Activated CD4-positive, alpha-beta T cell treated with anti-CD3 and anti-CD28 coated beads for 36 hours (primary cell): ENCODE data around the gene LRRC47. TPM values are rescaled to one million over a fixed set of nuclear protein-coding genes. Genes with fewer than 3 reads are reported as not detected.

Source experiments
- ATAC-seq: fragments of 200-7000 bp; cut with Tn5 transposase; one replicate; pipeline ENCODE4 v1.10.0; 2021; ENCODE audit warnings: mild to moderate bottlenecking, moderate library complexity
- CTCF ChIA-PET: fragments of 350-600 bp; sonication (Branson Sonifier 250); formaldehyde crosslinking; loops from one replicate; lab custom pipeline; 2021; ENCODE audit warnings: antibody characterized with exemption; lab: Charles Lee
- POLR2A ChIA-PET: fragments of 350-600 bp; sonication (Branson Sonifier 250); formaldehyde crosslinking; loops from one replicate; lab custom pipeline; 2021; ENCODE audit warnings: antibody characterized with exemption, inconsistent platforms; lab: Charles Lee
- DNase-seq: peaks from one replicate; pipeline ENCODE4 v3.0.0-alpha.2; 2020
- H3K27ac Mint-ChIP-seq: one replicate; pipeline ENCODE4 v1.8.0; 2021; ENCODE audit warnings: mixed read lengths
- H3K27me3 Mint-ChIP-seq: one replicate; pipeline ENCODE4 v1.8.0; 2021; ENCODE audit warnings: mixed read lengths
- H3K36me3 Mint-ChIP-seq: one replicate; pipeline ENCODE4 v1.8.0; 2021; ENCODE audit warnings: low read depth, mixed read lengths
- H3K4me1 Mint-ChIP-seq: one replicate; pipeline ENCODE4 v1.8.0; 2021; ENCODE audit warnings: mixed read lengths
- H3K4me3 Mint-ChIP-seq: one replicate; pipeline ENCODE4 v1.8.0; 2021; ENCODE audit warnings: mild to moderate bottlenecking, moderate library complexity, mixed read lengths
- H3K9me3 Mint-ChIP-seq: one replicate; pipeline ENCODE4 v1.8.0; 2021; ENCODE audit warnings: low read depth, mixed read lengths
- intact Hi-C, 2 experiments: fragments of 100-400 bp; cut with DNase I in 1 of 2; cut with micrococcal nuclease in 1 of 2; formaldehyde crosslinking; loops; one replicate each; pipeline versions ENCODE4 v1.14.2 to v1.15.1; 2022 to 2024; cut with DNase I, micrococcal nuclease
- total RNA-seq, 2 experiments: library from RNA; stranded (reverse); gene quantifications; one replicate each; pipeline ENCODE4 v1.2.3, GENCODE V29; 2021

The LRRC47 gene
- total RNA-seq, 2 experiments from 2014 or later, result 34.8 to 38.7 TPM

DNA sequence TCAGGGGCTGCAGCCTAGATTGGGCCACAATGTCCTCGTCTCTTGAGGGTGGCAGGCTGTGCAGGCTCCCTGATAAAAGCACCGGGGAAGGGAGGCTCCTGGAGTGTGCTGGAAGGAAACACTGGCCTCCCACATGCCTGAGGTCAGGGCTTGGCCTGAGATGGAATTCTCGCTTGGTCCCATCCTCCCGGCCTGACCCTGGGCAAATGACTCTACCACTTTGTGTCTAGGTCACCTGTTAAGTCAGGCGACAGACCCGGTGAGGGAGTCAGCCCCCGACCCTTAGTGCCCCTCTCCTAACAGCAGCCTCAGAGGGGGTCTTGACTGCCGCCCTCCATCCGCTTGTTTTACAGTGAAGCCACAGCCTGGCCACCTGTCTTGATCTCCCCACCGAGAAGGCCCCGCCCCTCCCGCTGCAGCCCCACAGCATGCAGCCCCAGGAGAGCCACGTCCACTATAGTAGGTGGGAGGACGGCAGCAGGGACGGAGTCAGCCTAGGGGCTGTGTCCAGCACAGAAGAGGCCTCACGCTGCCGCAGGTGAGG lies 21.3 kb downstream of the LRRC47 start:
- H3K27ac Mint-ChIP-seq, result no peak overlapping the region
- H3K9me3 Mint-ChIP-seq, result no peaks in the 10 kb centered on the region
- H3K27me3 Mint-ChIP-seq, result no peaks in the 10 kb centered on the region
- no peak for ATAC-seq
- peaks cover 4% of the 10 kb centered on the region for H3K36me3 Mint-ChIP-seq
- intact Hi-C loops, result loop anchor here in 1 of 2 experiments (5.0 to 10.0 kb wide), 2 partner anchors 1130 to 1188 kb away; partner anchors contain the start of gene PRXL2B
- no peak overlapping the region for H3K4me3 Mint-ChIP-seq
- ChIA-PET POLR2A (no interaction called here), CTCF (interaction anchor here (1.5 kb wide), 2 partner anchors 21 to 26 kb away, joined by 4 to 5 read pairs; partner anchors contain the start of gene LRRC47)
- H3K4me1 Mint-ChIP-seq, result peaks cover 10% of the 10 kb centered on the region
- DNase-seq, result no peak

DNA sequence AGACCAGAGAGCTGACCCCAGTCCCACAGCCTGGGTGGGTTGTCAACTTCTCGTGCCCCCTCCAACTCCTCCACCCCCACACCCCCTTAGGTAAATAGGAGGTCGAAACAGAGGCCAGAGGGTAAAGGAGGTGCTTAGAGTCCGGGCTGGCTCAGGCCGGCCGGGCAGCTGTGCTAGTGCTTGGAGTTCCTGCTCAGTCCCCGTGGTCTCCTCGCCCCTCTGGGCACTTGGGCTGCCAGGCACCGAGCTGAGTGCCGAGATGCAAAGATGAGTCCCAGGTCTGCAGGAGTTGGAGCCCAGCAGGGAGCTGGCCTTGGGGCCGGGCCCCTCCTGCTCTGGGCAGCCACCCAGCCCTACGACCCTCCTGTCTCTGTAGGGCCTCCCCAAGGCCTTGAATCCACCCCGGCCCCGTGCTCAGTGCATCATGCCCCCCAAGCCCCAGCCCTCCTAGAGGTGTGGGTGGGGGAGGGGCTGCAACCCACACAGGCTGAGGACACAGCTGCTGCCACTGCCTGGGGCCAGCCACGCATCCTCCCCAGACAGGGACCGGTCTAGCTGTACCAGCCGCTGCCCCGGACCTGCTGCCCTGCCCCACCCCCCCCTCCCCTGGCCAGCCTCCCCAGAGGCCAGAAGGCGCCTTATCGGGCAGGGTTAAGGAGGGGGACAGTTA lies 21.9 kb downstream of the LRRC47 start:
- Mint-ChIP-seq H3K9me3 (no peaks in the 10 kb centered on the region), H3K4me1 (peaks cover 10% of the 10 kb centered on the region), H3K27me3 (no peaks in the 10 kb centered on the region), H3K27ac (no peak overlapping the region), H3K36me3 (no peaks in the 10 kb centered on the region), H3K4me3 (no peak overlapping the region)
- CTCF ChIA-PET, result interaction anchor here (1.1 kb wide), 1 partner anchor 47 kb away, joined by 3 read pairs; no protein-coding TSS in a partner anchor
- DNase-seq, result no peak
- ATAC-seq, result no peak
- POLR2A ChIA-PET, result interaction anchor here (1.3 kb wide), 1 partner anchor 22 kb away, joined by 4 read pairs; the partner anchor contains the start of gene LRRC47
- intact Hi-C loops, result loop anchor here in 1 of 2 experiments (5.0 to 10.0 kb wide), 2 partner anchors 1130 to 1187 kb away; partner anchors contain the start of gene PRXL2B

DNA sequence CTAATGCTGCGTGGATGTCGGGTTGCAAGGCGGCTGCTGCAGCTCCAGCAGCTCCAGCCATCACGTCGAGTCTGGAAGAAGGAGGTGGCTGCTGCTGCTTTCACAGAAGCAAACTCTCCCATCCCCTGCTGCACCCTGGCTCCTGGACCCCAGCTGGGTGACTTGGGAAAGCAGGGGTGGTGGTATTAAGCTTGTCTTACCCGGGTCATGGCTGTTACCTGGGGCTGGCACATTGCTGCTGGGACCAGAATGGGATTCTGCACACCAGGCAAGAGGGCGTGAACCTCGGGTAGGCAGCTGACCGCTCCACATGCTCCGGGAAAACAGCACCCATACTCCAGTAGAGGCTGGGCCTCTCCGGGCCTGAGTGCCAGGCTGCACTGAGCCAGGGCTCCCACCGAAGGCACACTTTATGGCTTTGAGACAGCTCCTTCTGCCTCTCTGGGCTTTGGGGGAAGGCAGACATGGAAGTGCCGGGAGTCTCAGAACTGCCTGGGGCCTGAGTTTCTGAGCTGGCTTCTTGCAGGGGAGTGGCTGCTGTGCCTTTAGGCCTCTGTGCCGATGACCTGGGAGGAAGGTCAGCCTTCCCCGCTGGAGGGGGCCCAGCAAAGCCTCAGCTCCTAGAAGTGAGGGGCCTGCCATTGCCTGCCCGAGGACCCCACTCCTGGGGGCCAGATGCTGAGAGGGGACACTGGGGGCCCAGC lies 22.6 kb downstream of the LRRC47 start:
- no peaks in the 10 kb centered on the region for H3K27me3 Mint-ChIP-seq
- POLR2A ChIA-PET, result interaction anchor here (1.3 kb wide), 1 partner anchor 23 kb away, joined by 4 read pairs; the partner anchor contains the start of gene LRRC47
- no peak overlapping the region for H3K4me3 Mint-ChIP-seq
- H3K9me3 Mint-ChIP-seq, result no peaks in the 10 kb centered on the region
- peaks cover 10% of the 10 kb centered on the region for H3K4me1 Mint-ChIP-seq
- intact Hi-C loops, result loop anchor here in 1 of 2 experiments (5.0 to 10.0 kb wide), 2 partner anchors 1129 to 1186 kb away; partner anchors contain the start of gene PRXL2B
- no peak overlapping the region for H3K27ac Mint-ChIP-seq
- DNase-seq, result no peak
- ATAC-seq, result no peak
- CTCF ChIA-PET, result interaction anchor here (0.7 to 1.1 kb wide), 2 partner anchors 20 to 46 kb away, joined by 3 read pairs; no protein-coding TSS in a partner anchor
- H3K36me3 Mint-ChIP-seq, result no peaks in the 10 kb centered on the region

DNA sequence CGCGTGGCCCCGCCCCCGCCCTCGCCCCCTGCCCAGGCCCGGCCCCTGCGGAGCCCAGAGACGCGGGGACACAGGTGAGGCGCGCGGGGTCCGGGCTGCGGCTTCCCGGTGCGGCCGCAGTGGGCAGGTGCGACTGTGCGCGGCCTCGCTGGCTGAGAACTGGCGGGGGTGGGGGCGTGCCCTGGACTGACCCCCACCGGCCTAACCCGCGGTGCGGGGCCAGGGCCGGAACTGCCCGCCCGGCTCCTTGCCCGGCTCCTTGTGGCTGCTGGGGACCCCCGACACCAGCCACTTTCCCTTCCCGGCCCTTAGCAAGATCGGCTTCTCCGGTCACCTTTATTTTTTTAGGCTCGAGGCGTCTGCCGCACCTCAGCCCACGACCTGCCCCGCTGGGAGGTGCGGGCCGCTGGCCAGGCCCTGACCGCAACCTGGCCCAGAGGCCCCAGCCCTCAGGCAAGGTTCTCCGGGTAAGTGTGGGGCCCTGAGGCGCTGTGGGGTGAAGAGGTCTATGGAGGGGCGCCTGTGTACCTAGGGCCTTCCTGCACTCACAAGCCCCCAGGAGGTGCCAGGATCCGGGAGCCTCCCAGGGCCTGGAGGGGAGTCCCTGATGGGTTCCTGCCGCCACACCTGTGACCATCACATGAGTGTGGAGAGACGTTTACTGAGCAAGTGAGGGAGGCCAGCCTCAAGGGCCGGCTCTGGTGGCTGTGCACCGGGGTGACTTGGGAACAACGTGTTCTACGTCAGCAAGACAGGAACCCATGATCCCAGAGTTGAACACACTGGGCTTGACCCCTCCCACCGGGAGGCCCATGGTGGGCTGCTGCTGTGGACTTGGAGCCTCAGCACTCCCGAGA lies 23.4 kb downstream of the LRRC47 start, which contains the start of gene SMIM1:
TSS of gene SMIM1 (plus strand) at position 35 of the 857 bp plus-strand sequence. CDS start 2,625 bp downstream, outside the sequence.
- Mint-ChIP-seq H3K27ac (peak within 1 kb of the TSS; percentile 78), H3K4me1 (peaks cover 10% of the 10 kb centered on the region), H3K27me3 (no peaks in the 10 kb centered on the region), H3K4me3 (peak within 1 kb of the TSS; percentile 70), H3K36me3 (no peaks in the 10 kb centered on the region), H3K9me3 (no peaks in the 10 kb centered on the region)
- intact Hi-C loops, result loop anchor here (1.0 to 10.0 kb wide), 9 partner anchors 23 to 1186 kb away; partner anchors contain the start of genes C1orf174 (in 2 of the 2), CEP104 (in 2 of the 2), DFFB (in 2 of the 2) and LRRC47 (in 1 of the 2)
- ATAC-seq (no peak), DNase-seq (peak; percentile 30)
- POLR2A ChIA-PET, result interaction anchor here (1.3 kb wide), 1 partner anchor 23 kb away, joined by 4 read pairs; the partner anchor contains the start of gene LRRC47
- CTCF ChIA-PET, result interaction anchor here (0.7 to 1.1 kb wide), 2 partner anchors 21 to 45 kb away, joined by 3 read pairs; no protein-coding TSS in a partner anchor

DNA sequence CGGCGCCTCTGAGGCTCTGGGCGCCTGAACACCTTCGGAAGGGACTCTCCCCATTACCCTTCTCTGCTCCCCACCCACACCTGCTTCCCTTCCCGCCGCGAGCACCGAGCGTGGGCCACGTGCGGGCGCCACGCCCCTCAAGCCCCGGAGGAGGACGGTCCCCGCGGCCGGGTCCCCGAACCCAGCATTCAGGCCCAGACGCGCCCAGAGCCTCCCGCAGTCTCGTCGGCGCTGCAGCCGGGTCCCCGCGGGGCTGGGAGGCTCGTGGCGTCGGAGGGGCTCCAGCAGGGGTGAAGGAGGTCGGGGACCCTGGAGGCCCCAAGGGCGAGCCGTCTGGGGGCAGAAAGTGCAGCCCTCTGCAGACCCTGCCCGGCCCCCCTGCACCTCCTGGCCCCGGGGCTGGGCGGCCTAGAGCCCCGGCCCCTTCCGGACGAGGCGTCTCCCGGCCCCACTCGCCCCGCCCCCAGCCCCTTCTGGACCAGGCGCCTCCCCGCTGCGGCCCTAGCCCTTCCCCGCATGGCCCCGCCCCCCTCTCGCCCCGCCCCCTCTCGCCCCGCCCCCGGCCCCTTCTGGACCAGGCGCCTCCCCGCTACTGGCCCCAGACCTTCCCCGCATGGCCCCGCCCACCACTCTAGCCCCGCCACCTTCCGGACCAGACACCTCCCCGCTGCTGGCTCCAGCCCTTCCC lies 24.1 kb downstream of the LRRC47 start:
- H3K4me1 Mint-ChIP-seq, result peaks cover 10% of the 10 kb centered on the region
- no peaks in the 10 kb centered on the region for H3K9me3 Mint-ChIP-seq
- POLR2A ChIA-PET, result no interaction called here

DNA sequence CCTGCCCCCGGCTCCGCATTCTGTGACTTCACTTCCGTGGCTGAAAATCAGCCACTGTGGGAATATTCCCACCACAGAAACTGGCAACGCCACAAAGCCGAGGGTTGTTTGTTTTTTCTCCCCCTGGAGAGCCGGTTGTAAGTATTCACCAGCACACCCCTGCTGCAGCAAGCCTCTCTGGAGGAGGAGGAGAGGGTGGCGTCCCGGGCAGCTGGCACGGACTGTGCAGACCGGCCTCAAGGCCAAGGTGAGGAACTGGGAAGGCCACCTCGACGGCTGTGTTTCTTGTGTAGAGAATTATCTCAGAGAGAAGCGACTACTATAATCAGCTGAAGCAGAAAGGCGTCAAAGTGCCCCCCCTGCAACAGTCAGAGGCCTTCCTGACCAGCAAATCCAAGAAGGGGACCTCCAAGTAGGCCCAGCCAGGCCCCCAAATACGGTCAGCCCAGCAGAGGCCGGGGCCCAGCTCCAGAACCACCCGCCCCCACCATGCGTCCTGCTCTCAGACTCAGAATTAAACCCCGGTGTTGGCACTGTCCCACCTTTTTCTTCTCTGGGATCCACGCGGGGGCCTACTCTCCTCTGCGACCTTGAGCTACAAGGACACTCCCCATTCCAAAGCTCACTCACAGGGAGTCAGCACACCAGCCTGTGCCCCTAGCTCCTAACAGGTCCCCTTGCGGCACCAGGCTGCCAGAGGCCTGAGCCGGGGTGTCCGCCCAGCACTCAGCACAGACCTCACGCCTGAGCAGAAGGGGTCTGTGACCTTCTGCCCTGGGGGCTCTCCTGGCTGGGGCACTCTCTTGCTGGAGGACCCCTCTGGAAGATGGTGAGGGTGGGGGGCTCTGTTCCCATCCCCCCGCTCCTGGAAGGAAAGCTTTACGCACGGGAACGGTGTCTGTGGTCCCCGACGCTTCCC lies 24.9 kb downstream of the LRRC47 start:
- intact Hi-C loops, result loop anchor here (1.0 to 10.0 kb wide), 9 partner anchors 24 to 1184 kb away; partner anchors contain the start of genes C1orf174 (in 2 of the 2), CEP104 (in 2 of the 2), DFFB (in 2 of the 2) and LRRC47 (in 1 of the 2)
- peak overlapping the region; percentile 70 for H3K4me3 Mint-ChIP-seq
- H3K4me1 Mint-ChIP-seq, result peaks cover 10% of the 10 kb centered on the region
- H3K9me3 Mint-ChIP-seq, result no peaks in the 10 kb centered on the region
- no peak for DNase-seq
- no peaks in the 10 kb centered on the region for H3K36me3 Mint-ChIP-seq
- no peaks in the 10 kb centered on the region for H3K27me3 Mint-ChIP-seq
- CTCF ChIA-PET, result no interaction called here
- peak overlapping the region; percentile 78 for H3K27ac Mint-ChIP-seq
- POLR2A ChIA-PET, result no interaction called here
- ATAC-seq, result no peak

More for the DNA sequence above, 24.1 kb downstream of the LRRC47 start:
- peak; percentile 94 for DNase-seq
- Mint-ChIP-seq H3K36me3 (no peaks in the 10 kb centered on the region), H3K4me3 (peak overlapping the region; percentile 70), H3K27ac (peak overlapping the region; percentile 78), H3K27me3 (no peaks in the 10 kb centered on the region)
- CTCF ChIA-PET, result no interaction called here
- ATAC-seq, result peak; percentile 81
- intact Hi-C loops, result loop anchor here (1.0 to 10.0 kb wide), 9 partner anchors 24 to 1185 kb away; partner anchors contain the start of genes C1orf174 (in 2 of the 2), CEP104 (in 2 of the 2), DFFB (in 2 of the 2) and LRRC47 (in 1 of the 2)

DNA sequence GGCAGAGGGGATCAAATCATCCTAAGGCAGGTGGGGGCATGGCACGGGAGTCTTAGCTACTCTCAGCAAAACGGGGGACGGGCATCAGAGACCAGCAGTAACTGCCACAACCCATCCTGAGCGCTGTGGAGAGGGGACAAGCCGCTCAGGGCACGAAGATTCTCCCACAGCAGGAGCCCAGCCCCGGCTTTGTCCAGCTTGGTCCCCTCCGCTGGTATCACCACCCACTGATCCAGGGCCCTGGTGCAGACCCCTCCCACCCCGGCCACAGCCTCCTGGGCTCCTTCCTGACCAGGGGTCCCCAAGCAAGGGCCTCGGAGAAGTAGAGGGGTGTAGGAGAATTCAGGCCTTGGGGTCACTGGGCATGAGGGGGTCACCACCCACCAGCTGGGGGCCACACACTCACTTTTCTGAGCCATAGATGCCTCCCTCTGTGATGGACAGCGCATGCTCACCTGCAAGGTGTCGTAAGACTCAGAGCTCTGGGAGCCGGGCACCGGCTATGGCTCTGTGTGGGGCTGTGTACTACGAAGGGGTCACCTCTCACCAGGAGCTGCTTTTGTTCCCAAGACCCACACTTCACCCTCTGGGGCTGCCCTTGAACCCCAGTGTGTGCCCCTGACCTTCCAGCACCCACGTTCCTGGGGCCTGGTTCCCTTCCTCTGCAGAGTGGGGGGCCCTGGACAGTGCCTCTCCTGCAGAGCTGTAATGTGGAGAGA lies 26.1 kb downstream of the LRRC47 start:
- no peak overlapping the region for H3K27ac Mint-ChIP-seq
- H3K4me1 Mint-ChIP-seq, result peaks cover 7% of the 10 kb centered on the region
- ChIA-PET CTCF (no interaction called here), POLR2A (no interaction called here)
- no peaks in the 10 kb centered on the region for H3K36me3 Mint-ChIP-seq
- no peaks in the 10 kb centered on the region for H3K27me3 Mint-ChIP-seq
- intact Hi-C loops, result loop anchor here in 1 of 2 experiments (5.0 to 10.0 kb wide), 2 partner anchors 1125 to 1183 kb away; partner anchors contain the start of gene PRXL2B
- no peaks in the 10 kb centered on the region for H3K9me3 Mint-ChIP-seq
- peak overlapping the region; percentile 70 for H3K4me3 Mint-ChIP-seq
- ATAC-seq (no peak), DNase-seq (no peak)

DNA sequence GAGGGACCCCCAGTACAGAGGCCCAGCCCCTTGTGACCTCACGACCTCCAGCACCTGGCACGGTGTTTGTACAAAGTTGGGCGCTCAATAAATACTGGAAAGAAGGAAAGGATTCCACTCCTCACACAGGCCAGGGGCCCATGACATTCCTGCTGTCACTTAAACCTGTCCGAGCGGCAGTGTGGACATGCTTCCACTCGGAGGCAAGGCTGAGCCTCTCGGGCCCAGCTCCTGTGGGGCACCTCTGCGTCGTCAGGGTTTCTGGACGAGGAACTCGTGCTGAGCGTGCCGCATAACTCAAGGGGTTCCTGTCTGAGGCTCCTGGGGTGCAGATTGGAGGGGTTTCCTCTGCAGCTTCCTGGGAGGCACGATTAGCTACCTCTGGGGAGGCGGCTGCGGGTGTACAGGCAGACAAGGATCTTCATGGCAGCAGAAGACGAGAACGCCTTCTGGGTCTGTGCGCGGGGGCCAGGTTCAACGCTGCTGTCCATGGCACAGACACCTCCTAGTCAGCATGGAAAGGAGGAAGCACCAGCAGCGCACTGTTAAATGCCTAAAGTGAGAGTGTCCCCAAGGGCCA lies 27.4 kb downstream of the LRRC47 start:
- ATAC-seq, result no peak
- POLR2A ChIA-PET, result no interaction called here
- H3K4me3 Mint-ChIP-seq, result no peak overlapping the region
- CTCF ChIA-PET, result interaction anchor here (0.7 kb wide), 1 partner anchor 959 kb away, joined by 3 read pairs; no protein-coding TSS in a partner anchor
- intact Hi-C loops, result no loop called here
- H3K27ac Mint-ChIP-seq, result no peak overlapping the region
- no peaks in the 10 kb centered on the region for H3K36me3 Mint-ChIP-seq
- H3K4me1 Mint-ChIP-seq, result peaks cover 7% of the 10 kb centered on the region
- H3K9me3 Mint-ChIP-seq, result no peaks in the 10 kb centered on the region
- H3K27me3 Mint-ChIP-seq, result peaks cover 2% of the 10 kb centered on the region
- no peak for DNase-seq
